ENCODE data around the gene EHBP1.

DNA sequence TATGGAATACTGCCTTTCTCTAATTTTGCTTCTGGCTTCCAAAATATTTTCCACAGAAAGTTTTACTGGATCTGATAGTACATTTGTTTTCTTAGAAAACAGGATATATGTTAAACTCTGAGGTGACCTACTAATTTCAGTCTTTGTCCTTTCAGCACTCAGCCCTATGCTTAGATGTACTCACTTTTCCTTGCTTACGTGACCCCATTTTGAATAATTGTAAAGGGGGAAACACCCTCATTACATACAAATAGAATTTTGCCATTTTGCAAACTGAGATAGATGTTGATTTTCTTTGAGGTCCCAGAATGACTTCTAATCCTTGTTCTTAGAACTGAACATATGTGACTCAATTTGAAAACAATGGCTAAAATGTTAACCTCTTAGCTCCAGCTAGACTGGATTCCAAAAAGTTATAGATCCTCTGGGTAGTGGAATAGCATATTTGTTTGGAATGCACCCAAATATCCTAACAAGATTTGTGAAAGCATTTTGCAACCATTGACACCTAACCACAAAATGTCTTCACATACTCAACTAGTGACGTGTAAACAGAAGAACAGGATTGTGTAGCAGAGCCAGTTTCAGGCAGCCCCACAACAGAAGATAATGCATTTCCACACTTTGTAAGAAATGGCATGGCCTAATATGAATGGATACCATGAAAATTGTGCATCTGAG is 44.8 kb upstream of the EHBP1 start:
- TF ChIP-seq POLR2A (IDR thresholded peaks at IDR 0.05) = no peak
- TF ChIP-seq, protein P1, sequence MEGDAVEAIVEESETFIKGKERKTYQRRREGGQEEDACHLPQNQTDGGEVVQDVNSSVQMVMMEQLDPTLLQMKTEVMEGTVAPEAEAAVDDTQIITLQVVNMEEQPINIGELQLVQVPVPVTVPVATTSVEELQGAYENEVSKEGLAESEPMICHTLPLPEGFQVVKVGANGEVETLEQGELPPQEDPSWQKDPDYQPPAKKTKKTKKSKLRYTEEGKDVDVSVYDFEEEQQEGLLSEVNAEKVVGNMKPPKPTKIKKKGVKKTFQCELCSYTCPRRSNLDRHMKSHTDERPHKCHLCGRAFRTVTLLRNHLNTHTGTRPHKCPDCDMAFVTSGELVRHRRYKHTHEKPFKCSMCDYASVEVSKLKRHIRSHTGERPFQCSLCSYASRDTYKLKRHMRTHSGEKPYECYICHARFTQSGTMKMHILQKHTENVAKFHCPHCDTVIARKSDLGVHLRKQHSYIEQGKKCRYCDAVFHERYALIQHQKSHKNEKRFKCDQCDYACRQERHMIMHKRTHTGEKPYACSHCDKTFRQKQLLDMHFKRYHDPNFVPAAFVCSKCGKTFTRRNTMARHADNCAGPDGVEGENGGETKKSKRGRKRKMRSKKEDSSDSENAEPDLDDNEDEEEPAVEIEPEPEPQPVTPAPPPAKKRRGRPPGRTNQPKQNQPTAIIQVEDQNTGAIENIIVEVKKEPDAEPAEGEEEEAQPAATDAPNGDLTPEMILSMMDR (IDR thresholded peaks at IDR 0.05) = no peak

All from suprapubic skin (tissue), 3 donors.